Activated naive CD4-positive, alpha-beta T cell treated with anti-CD3 and anti-CD28 coated beads, Interleukin-2, amount 50 U/mL, for 16 hours (primary cell): ENCODE data around the gene CDK8.

Source experiments
- DNase-seq: peaks from one replicate; pipeline ENCODE4 v3.0.0-alpha.2; 2020

CDK8 gene

GRCh38 chr13:26400545-26400944, 146.6 kb downstream of the CDK8 start:
- no peak for DNase-seq

GRCh38 chr13:26401069-26401468, 147.1 kb downstream of the CDK8 start:
- DNase-seq: no peak

GRCh38 chr13:26401578-26402021, 147.7 kb downstream of the CDK8 start:
- DNase-seq: no peak

DNA sequence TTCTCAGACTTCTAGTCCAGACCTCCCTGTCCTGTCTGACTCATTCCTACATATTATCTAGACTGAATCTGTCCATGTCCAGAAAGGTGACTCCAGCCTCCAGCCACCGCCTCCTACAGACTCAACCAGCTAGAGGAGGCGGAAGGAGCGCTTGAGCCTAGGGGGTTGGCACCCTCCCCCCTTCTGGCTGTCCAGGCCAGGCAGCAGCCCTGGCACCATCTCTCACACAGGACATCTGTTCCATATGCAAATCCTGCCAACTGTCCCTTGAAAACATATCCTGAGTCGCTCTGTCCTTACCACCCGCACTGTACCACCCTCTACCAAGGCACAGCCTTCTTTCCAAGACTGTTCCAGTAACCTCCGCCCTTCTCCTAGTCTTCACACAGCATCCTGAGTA, 152.9 kb downstream of the CDK8 start:
- no peak for DNase-seq

- DNase-seq: no peak
Observed at GRCh38 chr13:26411206-26411605, 157.3 kb downstream of the CDK8 start.

DNA sequence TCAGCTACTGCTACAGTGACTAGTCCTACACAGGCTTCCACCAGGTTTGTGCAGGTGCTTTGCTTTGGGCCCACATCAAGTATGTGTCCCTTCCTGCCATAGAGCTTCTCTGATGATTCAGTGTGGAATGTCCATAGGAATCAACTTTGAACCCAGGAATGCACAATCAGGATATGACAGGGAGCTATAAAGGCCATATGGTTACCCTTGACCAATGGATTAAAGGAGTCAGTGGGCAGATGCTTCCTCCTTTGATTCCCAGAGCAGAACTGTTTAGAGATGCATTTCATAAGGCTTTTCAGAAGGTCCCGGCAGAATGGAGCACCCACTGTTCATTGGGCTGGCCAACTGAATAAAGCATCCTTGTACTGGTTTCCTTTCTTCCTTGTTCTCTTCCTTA, 158.3 kb downstream of the CDK8 start:
- DNase-seq: no peak

GRCh38 chr13:26412936-26413716, 159.2 kb downstream of the CDK8 start:
- no peak for DNase-seq

- no peak for DNase-seq
Observed at GRCh38 chr13:26420282-26420960, 166.5 kb downstream of the CDK8 start.

GRCh38 chr13:26422036-26422435, 168.1 kb downstream of the CDK8 start:
- DNase-seq: no peak

GRCh38 chr13:26423629-26424028, 169.7 kb downstream of the CDK8 start:
- no peak for DNase-seq

- DNase-seq: no peak
Observed at GRCh38 chr13:26424181-26424580, 170.3 kb downstream of the CDK8 start.

DNA sequence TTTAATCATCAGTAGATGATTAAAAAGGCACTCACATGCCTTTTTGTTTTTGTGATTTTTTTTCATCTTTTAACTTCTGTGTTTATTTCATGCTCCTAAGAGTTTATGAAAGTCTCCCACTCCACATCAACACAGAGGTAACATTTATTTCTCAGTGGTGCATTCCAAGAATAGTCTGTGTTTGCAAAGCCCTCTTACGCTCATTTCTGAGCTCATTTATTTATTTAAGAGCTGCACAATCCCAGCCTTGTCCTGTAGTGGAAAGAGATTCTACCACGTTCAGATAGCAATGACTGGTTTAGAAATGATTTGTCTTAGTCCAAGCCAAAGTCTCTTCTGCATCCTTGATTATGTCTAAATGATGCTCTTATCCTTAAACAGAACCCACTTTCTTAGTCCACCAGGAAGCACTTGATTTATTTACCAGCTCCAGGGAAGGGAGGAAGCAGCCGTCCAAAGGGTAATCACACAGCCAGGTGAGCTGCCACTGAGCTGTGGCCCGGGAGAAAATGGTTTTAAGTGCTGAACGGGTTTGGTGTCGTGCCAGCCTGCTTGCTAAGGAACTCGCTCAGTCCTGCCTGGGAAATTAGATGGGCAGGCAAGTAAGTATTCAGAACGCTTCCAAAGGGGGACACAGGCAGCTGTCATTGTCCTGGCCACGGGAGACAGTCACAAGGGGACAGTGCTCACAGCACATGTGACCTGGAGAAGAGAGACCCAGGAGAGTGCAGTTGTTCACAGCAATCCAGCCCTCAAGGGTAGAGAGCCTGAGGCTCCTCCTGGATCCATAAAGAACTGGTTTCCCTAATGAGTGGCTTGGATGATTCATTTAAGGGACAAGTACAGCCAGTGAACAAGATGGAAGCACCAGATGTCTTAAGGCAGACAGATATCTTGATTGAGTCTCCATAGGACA, 171.8 kb downstream of the CDK8 start:
- DNase-seq: no peak

GRCh38 chr13:26433776-26434175, 179.8 kb downstream of the CDK8 start:
- no peak for DNase-seq

DNA sequence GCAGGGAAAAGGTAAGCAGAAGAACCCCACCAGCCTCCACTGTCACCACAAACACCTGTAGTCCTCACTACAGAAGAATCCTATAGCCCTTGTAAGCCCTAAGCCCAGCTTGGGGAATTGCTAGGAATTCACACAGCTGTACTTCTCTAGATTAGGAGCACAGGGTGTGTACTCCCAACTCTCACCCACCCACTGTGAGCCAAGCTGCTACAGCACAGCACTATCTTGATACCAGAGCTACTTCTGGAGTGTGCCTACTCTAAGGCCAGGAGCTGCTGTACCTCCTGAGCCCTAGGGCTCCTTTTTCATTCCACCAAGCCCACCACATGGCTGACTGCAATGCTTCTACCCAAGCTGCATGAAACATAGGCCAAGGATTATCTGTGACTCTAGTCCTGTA, 181.2 kb downstream of the CDK8 start:
- DNase-seq: no peak

DNA sequence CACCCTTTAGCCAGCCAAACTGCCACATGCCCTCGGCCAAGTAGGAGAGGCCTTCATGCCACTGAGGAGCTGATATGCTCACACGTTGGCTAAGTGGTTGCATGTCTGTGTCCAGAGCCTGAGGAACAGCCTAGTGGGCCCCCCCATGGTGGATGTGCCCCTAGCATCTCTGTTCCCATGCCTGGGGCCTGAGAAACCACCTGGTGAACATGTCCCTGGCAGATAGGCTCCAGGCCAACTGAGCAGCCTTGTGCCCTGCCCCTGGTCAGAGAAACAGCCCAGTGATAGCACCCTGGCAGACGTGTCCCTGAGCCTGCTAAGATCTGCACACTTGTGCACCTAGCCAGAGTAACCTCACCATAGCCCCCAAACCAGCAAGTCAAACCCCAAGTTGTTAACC, 181.7 kb downstream of the CDK8 start:
- no peak for DNase-seq

- no peak for DNase-seq
Observed at GRCh38 chr13:26436914-26437313, 183.0 kb downstream of the CDK8 start.

DNA sequence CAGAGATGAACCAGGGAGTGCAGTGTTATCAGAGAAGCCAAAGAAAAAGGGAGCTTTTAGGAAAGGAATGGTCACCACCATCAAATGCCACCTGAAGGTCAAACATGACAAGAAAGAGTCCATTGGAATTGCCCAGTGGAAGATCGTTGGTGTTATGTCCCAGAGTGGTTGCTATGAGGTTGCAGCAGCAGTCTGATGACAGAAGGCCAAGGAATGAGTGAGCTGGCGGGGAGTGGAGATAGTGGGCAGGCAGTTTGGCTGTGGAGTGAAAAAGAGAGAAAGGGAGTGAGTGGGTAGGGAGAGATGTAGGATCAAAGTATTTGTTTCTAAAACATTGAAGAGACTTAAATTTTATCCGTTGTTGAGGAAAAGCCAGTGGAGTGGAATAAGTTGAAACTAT, 186.2 kb downstream of the CDK8 start:
- no peak for DNase-seq

- no peak for DNase-seq
Observed at GRCh38 chr13:26441476-26441875, 187.5 kb downstream of the CDK8 start.

- no peak for DNase-seq
Observed at GRCh38 chr13:26442541-26442940, 188.6 kb downstream of the CDK8 start.

GRCh38 chr13:26445092-26445491, 191.2 kb downstream of the CDK8 start:
- DNase-seq: no peak

DNA sequence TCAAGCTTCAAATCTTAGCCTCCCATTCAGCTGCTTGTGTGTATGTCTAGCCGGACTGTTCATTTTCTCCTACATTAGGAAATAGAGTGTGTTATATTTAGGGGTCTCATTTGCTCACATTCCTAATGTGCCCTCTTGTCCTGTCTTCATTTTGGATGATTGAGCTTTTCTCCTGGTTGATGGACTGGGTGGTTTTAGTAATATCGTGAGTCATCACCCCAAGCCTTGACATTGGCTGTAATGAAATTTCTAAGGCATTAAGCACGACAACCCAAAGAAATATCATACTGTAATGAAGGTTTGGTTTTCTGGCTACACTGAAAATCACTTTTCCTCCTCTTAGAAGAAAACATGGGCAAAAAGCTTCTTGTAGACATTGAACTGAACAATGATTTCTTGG, 192.8 kb downstream of the CDK8 start:
- DNase-seq: no peak

- DNase-seq: no peak
Observed at GRCh38 chr13:26448032-26448431, 194.1 kb downstream of the CDK8 start.

DNA sequence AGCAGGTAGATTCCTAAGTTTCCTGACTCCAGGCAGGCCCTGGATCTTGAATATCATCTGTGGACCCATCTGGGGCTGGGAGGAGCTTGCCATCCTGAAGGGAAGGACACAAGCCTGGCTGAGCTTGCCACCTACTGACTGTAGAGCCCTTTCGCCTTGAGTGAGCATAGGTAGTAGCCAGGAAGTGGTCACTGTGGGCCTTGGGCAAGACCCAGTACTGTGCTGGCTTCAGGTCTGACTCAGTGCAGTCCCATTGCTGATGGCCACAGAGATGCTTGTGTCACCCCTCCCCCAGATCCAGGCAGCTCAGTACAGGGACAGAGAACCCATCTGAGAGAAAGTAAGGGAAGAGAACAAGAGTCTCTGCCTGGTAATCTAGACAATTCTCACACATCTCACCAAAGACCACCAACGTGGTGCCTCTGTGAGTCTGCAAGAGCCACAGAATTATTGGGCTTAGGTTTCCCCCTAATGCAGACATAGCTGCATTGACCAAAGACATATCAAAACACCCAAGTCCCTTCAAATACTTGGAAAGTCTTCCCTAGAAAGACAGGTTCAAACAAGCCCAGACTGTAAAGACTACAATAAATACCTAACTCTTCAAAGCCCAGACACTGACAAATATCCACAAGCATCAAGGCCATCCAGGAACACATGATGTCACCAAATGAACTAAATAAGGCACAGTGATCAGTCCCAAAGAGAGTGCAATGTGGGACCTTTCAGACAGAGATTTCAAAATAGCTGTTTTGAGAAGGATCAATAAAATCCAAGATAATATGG, 195.3 kb downstream of the CDK8 start:
- no peak for DNase-seq
